GM23338 (cell line): ENCODE data around the gene USP8. TPM values are rescaled to one million over a fixed set of nuclear protein-coding genes. Genes with fewer than 3 reads are reported as not detected.

Source experiments
- ATAC-seq: fragments of 200-7000 bp; cut with Tn5 transposase; 3 replicates; pipeline ENCODE4 v1.9.1; 2020
- DNase-seq: peaks from one replicate; pipeline ENCODE4 v3.0.0-alpha.2; 2015; ENCODE audit warnings: low spot score
- H2AFZ ChIP-seq: fragments of 200-600 bp; sonication (generic); 2 replicates; pipeline ENCODE4 v1.8.0; 2016; ENCODE audit warnings: antibody characterized with exemption, mild to moderate bottlenecking, moderate library complexity
- H3F3A ChIP-seq: fragments of 200-600 bp; sonication (generic); replicated peaks from 2 replicates; pipeline ENCODE4 v1.8.0; 2017; ENCODE audit warnings: antibody characterized with exemption, mixed run types, low read depth
- H3K27ac ChIP-seq: fragments of 200-600 bp; sonication (generic); 2 replicates; pipeline ENCODE4 v1.6.1; 2016; ENCODE audit warnings: low read depth
- H3K27me3 ChIP-seq: fragments of 200-600 bp; sonication (generic); 2 replicates; pipeline ENCODE4 v1.8.0; 2016; ENCODE audit warnings: mild to moderate bottlenecking, mixed run types, moderate library complexity; ENCODE audit not compliant: insufficient read depth
- H3K36me3 ChIP-seq: fragments of 200-600 bp; sonication (generic); 2 replicates; pipeline ENCODE4 v1.8.0; 2016; ENCODE audit warnings: mild to moderate bottlenecking; ENCODE audit not compliant: insufficient read depth
- H3K4me1 ChIP-seq: fragments of 200-600 bp; sonication (generic); 2 replicates; pipeline ENCODE4 v1.8.0; 2016; ENCODE audit warnings: mild to moderate bottlenecking, moderate library complexity; ENCODE audit not compliant: insufficient read depth
- H3K4me2 ChIP-seq: fragments of 200-600 bp; sonication (generic); 2 replicates; pipeline ENCODE4 v1.7.1; 2017; ENCODE audit warnings: mixed run types
- H3K4me3 ChIP-seq: fragments of 200-600 bp; sonication (generic); 2 replicates; pipeline ENCODE4 v1.6.1; 2016; ENCODE audit warnings: mixed run types
- H3K79me2 ChIP-seq: fragments of 200-600 bp; sonication (generic); replicated peaks from 2 replicates; pipeline ENCODE4 v1.8.0; 2017; ENCODE audit warnings: mild to moderate bottlenecking; ENCODE audit not compliant: insufficient read depth
- H3K9me2 ChIP-seq: fragments of 200-600 bp; sonication (generic); 2 replicates; pipeline ENCODE4 v1.8.0; 2017; ENCODE audit not compliant: insufficient read depth
- H4K20me1 ChIP-seq: fragments of 200-600 bp; sonication (generic); replicated peaks from 2 replicates; pipeline ENCODE4 v1.8.0; 2017; ENCODE audit warnings: mild to moderate bottlenecking; ENCODE audit not compliant: insufficient read depth
- H3K27ac Mint-ChIP-seq: 2 replicates; pipeline ENCODE4 v1.8.0; 2020; ENCODE audit warnings: inconsistent platforms, mild to moderate bottlenecking, moderate library complexity, mixed read lengths
- H3K27me3 Mint-ChIP-seq: 3 replicates; pipeline ENCODE4 v1.8.0; 2022; ENCODE audit warnings: low read depth, mild to moderate bottlenecking, moderate library complexity, mixed read lengths, inconsistent platforms; ENCODE audit not compliant: insufficient read depth, poor library complexity
- H3K36me3 Mint-ChIP-seq: 3 replicates; pipeline ENCODE4 v1.8.0; 2021; ENCODE audit warnings: low read depth, mild to moderate bottlenecking, inconsistent platforms, moderate library complexity, mixed read lengths
- H3K4me1 Mint-ChIP-seq: 3 replicates; pipeline ENCODE4 v1.8.0; 2020; ENCODE audit warnings: mild to moderate bottlenecking, inconsistent platforms, mixed read lengths
- H3K4me3 Mint-ChIP-seq: 3 replicates; pipeline ENCODE4 v1.8.0; 2021; ENCODE audit warnings: moderate library complexity, mild to moderate bottlenecking, inconsistent platforms, mixed read lengths
- H3K9me3 Mint-ChIP-seq: 3 replicates; pipeline ENCODE4 v1.8.0; 2020; ENCODE audit warnings: moderate library complexity, mild to moderate bottlenecking, inconsistent platforms, mixed read lengths
- CREB1 ChIP-seq: fragments of 250-450 bp; sonication (Bioruptor Pico); IDR thresholded peaks from 2 replicates; pipeline ENCODE4 v1.5.0; 2020; ENCODE audit warnings: low read depth, mild to moderate bottlenecking, moderate library complexity
- CTCF ChIP-seq, 2 experiments: fragments of 200-600 bp in 1 of 2; sonication (generic) in 1 of 2; conservative IDR thresholded peaks; 2 replicates each; pipeline versions ENCODE4 v1.5.1 to v1.6.1; 2016 to 2017; ENCODE audit warnings: antibody characterized with exemption in 2 of 2, low read depth in 2 of 2, mild to moderate bottlenecking in 2 of 2, moderate library complexity in 1 of 2
- ETS1 ChIP-seq: IDR thresholded peaks from 2 replicates; pipeline ENCODE4 v1.6.1; 2016; ENCODE audit warnings: antibody characterized with exemption
- EZH2 ChIP-seq: fragments of 200-600 bp; sonication (generic); IDR thresholded peaks from one replicate; pipeline ENCODE4 v1.8.0; 2017; ENCODE audit warnings: antibody characterized with exemption, mild to moderate bottlenecking, low read depth; ENCODE audit not compliant: unreplicated experiment
- EZH2phosphoT487 ChIP-seq: fragments of 200-600 bp; sonication (generic); IDR thresholded peaks from one replicate; pipeline ENCODE4 v1.8.1; 2018; ENCODE audit warnings: antibody characterized with exemption; ENCODE audit not compliant: unreplicated experiment
- JUNB ChIP-seq: IDR thresholded peaks from one replicate; pipeline ENCODE4 v1.6.1; 2016; ENCODE audit warnings: antibody characterized with exemption; ENCODE audit not compliant: unreplicated experiment
- NANOG ChIP-seq: IDR thresholded peaks from 2 replicates; pipeline ENCODE4 v1.6.1; 2016; ENCODE audit warnings: antibody characterized with exemption, borderline replicate concordance
- POLR2AphosphoS5 ChIP-seq: IDR thresholded peaks from 2 replicates; pipeline ENCODE4 v1.6.1; 2016; ENCODE audit warnings: antibody characterized with exemption, low read depth
- STAT1 ChIP-seq: IDR thresholded peaks from one replicate; pipeline ENCODE4 v1.6.1; 2016; ENCODE audit warnings: antibody characterized with exemption; ENCODE audit not compliant: unreplicated experiment
- ZNF114 ChIP-seq: fragments of 250-450 bp; sonication (Bioruptor Pico); IDR thresholded peaks from 2 replicates; pipeline ENCODE4 v1.5.0; 2020; ENCODE audit warnings: mild to moderate bottlenecking, moderate library complexity
- ZNF331 ChIP-seq: fragments of 250-450 bp; sonication (Bioruptor Pico); IDR thresholded peaks from 2 replicates; pipeline ENCODE4 v1.5.0; 2020; ENCODE audit warnings: low read depth, mild to moderate bottlenecking, moderate library complexity
- polyA plus RNA-seq: library from polyadenylated mRNA; unstranded; fragments of >200 nt; fragmentation: Nextera tagmentation; extraction: Ambion mirVana; gene quantifications from 2 replicates; pipeline ENCODE4 v1.2.1, GENCODE V29; 2016
- total RNA-seq: library from RNA; depleted of rRNA; stranded (reverse); fragments of >200 nt; shearing (Covaris generic); gene quantifications from 2 replicates; pipeline ENCODE4 v1.2.3, GENCODE V29; 2014

USP8 gene
- total and polyA plus RNA-seq, 2 experiments from 2014 or later: 64.8 to 68.6 TPM

GRCh38 chr15:50458348-50459112 lies 34.3 kb downstream of the USP8 start:
- H3K27me3 Mint-ChIP-seq: peaks cover 2% of the 10 kb centered on the region
- H3K9me3 Mint-ChIP-seq: no peaks in the 10 kb centered on the region; the same call in 2 of the 3 replicates
- peaks cover 48% of the 10 kb centered on the region for H3K36me3 Mint-ChIP-seq
- H3K27me3 ChIP-seq: no peaks in the 10 kb centered on the region
- H3K79me2 ChIP-seq: peaks cover 30% of the 10 kb centered on the region
- no peak for DNase-seq
- peaks cover 4% of the 10 kb centered on the region for H3K4me1 ChIP-seq
- peak overlapping the region; percentile 56; the same call in 1 of the 2 replicates for H3K27ac Mint-ChIP-seq
- H3K27ac ChIP-seq: no peak overlapping the region; the same call in 1 of the 2 replicates
- H3F3A ChIP-seq: no peaks in the 10 kb centered on the region
- peaks cover 2% of the 10 kb centered on the region; the same call in 2 of the 3 replicates for H3K4me1 Mint-ChIP-seq
- peaks cover 4% of the 10 kb centered on the region; the same call in 1 of the 2 replicates for H3K36me3 ChIP-seq
- no peak overlapping the region for H3K4me3 Mint-ChIP-seq
- ATAC-seq: no peak
- 0 out of 2 replicates have a peak, but pooled peaks cover 8% of the 10 kb centered on the region for H4K20me1 ChIP-seq
- no peaks in the 10 kb centered on the region for H3K9me2 ChIP-seq
- TF ChIP-seq EZH2 (no peak), ZNF331 (no peak), ETS1 (no peak), POLR2AphosphoS5 (no peak)
- H2AFZ ChIP-seq: no peak overlapping the region
- no peak overlapping the region for H3K4me3 ChIP-seq
- no peak overlapping the region for H3K4me2 ChIP-seq

GRCh38 chr15:50463423-50464358 lies 39.5 kb downstream of the USP8 start:
- ATAC-seq: no peak
- TF ChIP-seq JUNB: no peak
- TF ChIP-seq CREB1 (CRISPR knock-in tag): no peak
- no peak for TF ChIP-seq POLR2AphosphoS5
- TF ChIP-seq ZNF114: no peak
- TF ChIP-seq EZH2: no peak
- no peak for TF ChIP-seq EZH2phosphoT487
- no peak for TF ChIP-seq STAT1
- no peak for TF ChIP-seq ETS1
- no peak for TF ChIP-seq NANOG
- TF ChIP-seq ZNF331: no peak
- no peak for TF ChIP-seq CTCF (conservative IDR thresholded peaks at IDR 0.05; ENCODE audit: low read depth in 2 of 2)

More at GRCh38 chr15:50463423-50464358, 39.5 kb downstream of the USP8 start:
- Histone ChIP-seq H3K4me2 (0 out of 2 replicates have a peak overlapping the region, but pooled peaks have one; percentile 52), H3K36me3 (0 out of 2 replicates have a peak, but pooled peaks cover 5% of the 10 kb centered on the region), H3K9me2 (no peaks in the 10 kb centered on the region), H4K20me1 (no peaks in the 10 kb centered on the region), H3K79me2 (peaks cover 4% of the 10 kb centered on the region; the same call in 1 of the 2 replicates), H3K27ac (peak overlapping the region; percentile 73; the same call in 1 of the 2 replicates), H3K4me1 (peaks cover 40% of the 10 kb centered on the region), H3F3A (no peaks in the 10 kb centered on the region), H3K27me3 (no peaks in the 10 kb centered on the region), H2AFZ (no peak overlapping the region), H3K4me3 (no peak overlapping the region)
- Mint-ChIP-seq H3K36me3 (peaks cover 25% of the 10 kb centered on the region), H3K4me3 (no peak overlapping the region), H3K9me3 (no peaks in the 10 kb centered on the region; the same call in 2 of the 3 replicates), H3K27ac (0 out of 2 replicates have a peak overlapping the region, but pooled peaks have one; percentile 83), H3K4me1 (peaks cover 35% of the 10 kb centered on the region), H3K27me3 (peaks cover 9% of the 10 kb centered on the region)
- no peak for DNase-seq
